ENCODE results near the gene MTA3. TPM values are rescaled to one million over a fixed set of nuclear protein-coding genes. Genes with fewer than 3 reads are reported as not detected.

MTA3 gene
- total and polyA plus RNA-seq, 9 of the 15 experiments (the other 6 are each of a cell fraction or from before 2014, with no cell fraction given): 12.4 to 39.6 (median 23.5) TPM

DNA sequence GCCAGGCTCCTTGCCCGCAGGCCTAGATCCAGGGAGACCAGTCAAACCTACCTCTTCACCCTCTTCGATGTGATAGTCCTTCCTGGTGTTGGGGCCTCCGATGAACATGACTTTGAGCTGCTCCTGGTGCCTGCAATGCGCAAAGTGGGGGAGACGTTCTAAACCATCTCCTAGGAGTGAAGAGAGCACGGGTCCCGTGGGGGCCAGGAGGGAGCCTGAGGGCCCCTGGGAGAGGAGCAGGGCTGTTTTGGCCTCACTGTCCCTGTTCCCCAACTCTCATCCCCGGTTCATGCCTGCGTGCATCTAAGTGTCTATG, 220.0 kb downstream of the MTA3 start (continued):
- TF ChIP-seq, protein P1, sequence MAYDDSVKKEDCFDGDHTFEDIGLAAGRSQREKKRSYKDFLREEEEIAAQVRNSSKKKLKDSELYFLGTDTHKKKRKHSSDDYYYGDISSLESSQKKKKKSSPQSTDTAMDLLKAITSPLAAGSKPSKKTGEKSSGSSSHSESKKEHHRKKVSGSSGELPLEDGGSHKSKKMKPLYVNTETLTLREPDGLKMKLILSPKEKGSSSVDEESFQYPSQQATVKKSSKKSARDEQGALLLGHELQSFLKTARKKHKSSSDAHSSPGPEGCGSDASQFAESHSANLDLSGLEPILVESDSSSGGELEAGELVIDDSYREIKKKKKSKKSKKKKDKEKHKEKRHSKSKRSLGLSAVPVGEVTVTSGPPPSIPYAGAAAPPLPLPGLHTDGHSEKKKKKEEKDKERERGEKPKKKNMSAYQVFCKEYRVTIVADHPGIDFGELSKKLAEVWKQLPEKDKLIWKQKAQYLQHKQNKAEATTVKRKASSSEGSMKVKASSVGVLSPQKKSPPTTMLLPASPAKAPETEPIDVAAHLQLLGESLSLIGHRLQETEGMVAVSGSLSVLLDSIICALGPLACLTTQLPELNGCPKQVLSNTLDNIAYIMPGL (CRISPR knock-in tag; IDR thresholded peaks at IDR 0.05): no peak
- no peak for TF ChIP-seq CHD4 (IDR thresholded peaks at IDR 0.05; ENCODE audit: insufficient read depth, insufficient replicate concordance, low read depth, low read length, poor library complexity, severe bottlenecking)
- TF ChIP-seq, protein P2, sequence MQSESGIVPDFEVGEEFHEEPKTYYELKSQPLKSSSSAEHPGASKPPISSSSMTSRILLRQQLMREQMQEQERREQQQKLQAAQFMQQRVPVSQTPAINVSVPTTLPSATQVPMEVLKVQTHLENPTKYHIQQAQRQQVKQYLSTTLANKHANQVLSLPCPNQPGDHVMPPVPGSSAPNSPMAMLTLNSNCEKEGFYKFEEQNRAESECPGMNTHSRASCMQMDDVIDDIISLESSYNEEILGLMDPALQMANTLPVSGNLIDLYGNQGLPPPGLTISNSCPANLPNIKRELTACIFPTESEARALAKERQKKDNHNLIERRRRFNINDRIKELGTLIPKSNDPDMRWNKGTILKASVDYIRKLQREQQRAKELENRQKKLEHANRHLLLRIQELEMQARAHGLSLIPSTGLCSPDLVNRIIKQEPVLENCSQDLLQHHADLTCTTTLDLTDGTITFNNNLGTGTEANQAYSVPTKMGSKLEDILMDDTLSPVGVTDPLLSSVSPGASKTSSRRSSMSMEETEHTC (IDR thresholded peaks at IDR 0.05): no peak
- no peak for TF ChIP-seq ZC3H8 (IDR thresholded peaks at IDR 0.05)
- TF ChIP-seq, protein P3, sequence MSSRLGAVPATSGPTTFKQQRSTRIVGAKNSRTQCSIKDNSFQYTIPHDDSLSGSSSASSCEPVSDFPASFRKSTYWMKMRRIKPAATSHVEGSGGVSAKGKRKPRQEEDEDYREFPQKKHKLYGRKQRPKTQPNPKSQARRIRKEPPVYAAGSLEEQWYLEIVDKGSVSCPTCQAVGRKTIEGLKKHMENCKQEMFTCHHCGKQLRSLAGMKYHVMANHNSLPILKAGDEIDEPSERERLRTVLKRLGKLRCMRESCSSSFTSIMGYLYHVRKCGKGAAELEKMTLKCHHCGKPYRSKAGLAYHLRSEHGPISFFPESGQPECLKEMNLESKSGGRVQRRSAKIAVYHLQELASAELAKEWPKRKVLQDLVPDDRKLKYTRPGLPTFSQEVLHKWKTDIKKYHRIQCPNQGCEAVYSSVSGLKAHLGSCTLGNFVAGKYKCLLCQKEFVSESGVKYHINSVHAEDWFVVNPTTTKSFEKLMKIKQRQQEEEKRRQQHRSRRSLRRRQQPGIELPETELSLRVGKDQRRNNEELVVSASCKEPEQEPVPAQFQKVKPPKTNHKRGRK (tag; IDR thresholded peaks at IDR 0.05): no peak
- TF ChIP-seq SAP30 (IDR thresholded peaks at IDR 0.05; ENCODE audit: borderline replicate concordance, insufficient read depth, low read depth, low read length, poor library complexity, severe bottlenecking): no peak

All from K562 (cell line).